ENCODE results near the gene TBC1D5.

DNA sequence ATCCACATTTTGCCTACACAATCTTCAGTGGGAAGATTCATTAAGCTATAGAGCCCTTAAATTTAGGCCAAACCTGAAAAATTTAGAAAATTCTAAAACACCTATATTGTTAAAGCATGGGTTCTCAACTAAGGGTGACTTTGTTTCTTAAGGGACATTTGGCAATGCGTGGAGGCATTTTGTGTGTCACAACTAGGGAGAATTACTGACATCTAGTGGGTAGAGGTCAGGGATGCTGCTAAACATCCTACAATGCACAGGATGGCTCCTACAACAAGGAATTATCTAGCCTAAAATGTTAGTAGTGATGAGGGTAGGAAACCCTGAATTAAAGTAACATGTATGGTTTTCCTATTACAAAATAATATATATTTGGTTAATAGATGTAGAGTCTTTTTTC lies 55.8 kb downstream of the TBC1D5 start:
- TF ChIP-seq, protein P1, sequence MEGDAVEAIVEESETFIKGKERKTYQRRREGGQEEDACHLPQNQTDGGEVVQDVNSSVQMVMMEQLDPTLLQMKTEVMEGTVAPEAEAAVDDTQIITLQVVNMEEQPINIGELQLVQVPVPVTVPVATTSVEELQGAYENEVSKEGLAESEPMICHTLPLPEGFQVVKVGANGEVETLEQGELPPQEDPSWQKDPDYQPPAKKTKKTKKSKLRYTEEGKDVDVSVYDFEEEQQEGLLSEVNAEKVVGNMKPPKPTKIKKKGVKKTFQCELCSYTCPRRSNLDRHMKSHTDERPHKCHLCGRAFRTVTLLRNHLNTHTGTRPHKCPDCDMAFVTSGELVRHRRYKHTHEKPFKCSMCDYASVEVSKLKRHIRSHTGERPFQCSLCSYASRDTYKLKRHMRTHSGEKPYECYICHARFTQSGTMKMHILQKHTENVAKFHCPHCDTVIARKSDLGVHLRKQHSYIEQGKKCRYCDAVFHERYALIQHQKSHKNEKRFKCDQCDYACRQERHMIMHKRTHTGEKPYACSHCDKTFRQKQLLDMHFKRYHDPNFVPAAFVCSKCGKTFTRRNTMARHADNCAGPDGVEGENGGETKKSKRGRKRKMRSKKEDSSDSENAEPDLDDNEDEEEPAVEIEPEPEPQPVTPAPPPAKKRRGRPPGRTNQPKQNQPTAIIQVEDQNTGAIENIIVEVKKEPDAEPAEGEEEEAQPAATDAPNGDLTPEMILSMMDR (IDR thresholded peaks at IDR 0.05), result no peak
- no peak for TF ChIP-seq POLR2A (IDR thresholded peaks at IDR 0.05)
- no peak for TF ChIP-seq POLR2AphosphoS5 (IDR thresholded peaks at IDR 0.05)

Data from breast epithelium (tissue), 3 donors.